Measurements from ENCODE around the gene PCNX1. TPM values are rescaled to one million over a fixed set of nuclear protein-coding genes. Genes with fewer than 3 reads are reported as not detected.

The PCNX1 gene
- total RNA-seq, 4 donors from 2014 or later = 34.4 to 64.5 (median 42.0) TPM

GRCh38 chr14:71029236-71029781 lies 122.0 kb downstream of the PCNX1 start:
- H3K27ac ChIP-seq = no peak overlapping the region
- no peaks in the 10 kb centered on the region for H3K9me3 ChIP-seq
- in situ Hi-C loops (cut with MboI; ENCODE audit: low sequenced_read_pairs in 4 of 4) (no loop called here), intact Hi-C loops (cut with DNase I; ENCODE audit: low total_unique reads) (no loop called here)
- no peak overlapping the region for H3K4me3 ChIP-seq
- H3K4me1 ChIP-seq = no peaks in the 10 kb centered on the region
- TF ChIP-seq POLR2A (IDR thresholded peaks at IDR 0.05) = no peak
- TF ChIP-seq CTCF (IDR thresholded peaks at IDR 0.05 in 4 of 5, conservative IDR thresholded peaks at IDR 0.05 in 1 of 5) = no peak
- ATAC-seq (no peak), DNase-seq (no peak)
- no peaks in the 10 kb centered on the region for H3K27me3 ChIP-seq
- peaks cover 0 to 50% of the 10 kb centered on the region in 2 donors for H3K36me3 ChIP-seq

GRCh38 chr14:71031000-71031399 lies 123.7 kb downstream of the PCNX1 start:
- Histone ChIP-seq H3K9me3 (no peaks in the 10 kb centered on the region), H3K27me3 (no peaks in the 10 kb centered on the region), H3K27ac (no peak overlapping the region), H3K4me1 (no peaks in the 10 kb centered on the region), H3K36me3 (peaks cover 0 to 55% of the 10 kb centered on the region in 2 donors), H3K4me3 (no peak overlapping the region)
- intact Hi-C loops (cut with DNase I; ENCODE audit: low total_unique reads) (no loop called here), in situ Hi-C loops (cut with MboI; ENCODE audit: low sequenced_read_pairs in 4 of 4) (no loop called here)
- no peak for DNase-seq
- TF ChIP-seq POLR2A (IDR thresholded peaks at IDR 0.05) = no peak
- TF ChIP-seq CTCF (IDR thresholded peaks at IDR 0.05 in 4 of 5, conservative IDR thresholded peaks at IDR 0.05 in 1 of 5) = no peak
- ATAC-seq = no peak

GRCh38 chr14:71036433-71036832 lies 129.2 kb downstream of the PCNX1 start:
- no peaks in the 10 kb centered on the region for H3K4me1 ChIP-seq
- intact Hi-C loops (cut with DNase I; ENCODE audit: low total_unique reads) = no loop called here
- ATAC-seq = no peak
- in situ Hi-C loops (cut with MboI; ENCODE audit: low sequenced_read_pairs in 4 of 4) = no loop called here
- H3K4me3 ChIP-seq = no peak overlapping the region
- no peaks in the 10 kb centered on the region for H3K27me3 ChIP-seq
- no peak for DNase-seq
- no peak overlapping the region for H3K27ac ChIP-seq
- H3K9me3 ChIP-seq = no peaks in the 10 kb centered on the region
- peaks cover 0 to 63% of the 10 kb centered on the region in 2 donors for H3K36me3 ChIP-seq
- TF ChIP-seq POLR2A (IDR thresholded peaks at IDR 0.05) = no peak
- no peak for TF ChIP-seq CTCF (IDR thresholded peaks at IDR 0.05 in 4 of 5, conservative IDR thresholded peaks at IDR 0.05 in 1 of 5)

- in situ Hi-C loops (cut with MboI; ENCODE audit: low sequenced_read_pairs in 4 of 4) (no loop called here), intact Hi-C loops (cut with DNase I; ENCODE audit: low total_unique reads) (no loop called here)
- no peak overlapping the region for H3K27ac ChIP-seq
- no peaks in the 10 kb centered on the region for H3K4me1 ChIP-seq
- no peaks in the 10 kb centered on the region for H3K27me3 ChIP-seq
- DNase-seq (no peak), ATAC-seq (no peak)
- no peaks in the 10 kb centered on the region for H3K9me3 ChIP-seq
- peaks cover 0 to 55% of the 10 kb centered on the region in 2 donors for H3K36me3 ChIP-seq
- no peak overlapping the region for H3K4me3 ChIP-seq
- no peak for TF ChIP-seq CTCF (IDR thresholded peaks at IDR 0.05 in 4 of 5, conservative IDR thresholded peaks at IDR 0.05 in 1 of 5)
- TF ChIP-seq POLR2A (IDR thresholded peaks at IDR 0.05) = no peak
Measured at GRCh38 chr14:71048393-71048792, 141.1 kb downstream of the PCNX1 start.

All from gastrocnemius medialis (tissue), 4 donors.